ENCODE data around the gene ERC2.

ERC2 gene

DNA sequence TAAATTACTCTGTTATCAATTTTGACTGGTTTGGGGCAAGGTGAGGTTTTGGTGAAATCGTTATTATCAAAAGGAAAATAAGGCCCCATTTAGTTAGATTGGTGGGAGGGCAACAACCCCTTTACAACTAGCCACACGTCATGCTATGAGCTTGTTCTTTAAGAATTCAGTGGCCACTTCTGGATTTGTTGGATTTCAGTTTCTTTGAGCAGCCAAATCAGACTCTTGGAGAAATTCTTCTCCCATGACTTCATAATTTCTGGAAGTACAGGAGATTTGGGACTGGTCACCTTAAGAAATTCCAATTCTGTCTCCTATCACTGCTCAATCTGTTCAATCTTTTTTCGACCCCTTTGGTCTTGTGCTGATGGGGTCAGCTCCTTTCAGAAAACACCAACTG, 966.4 kb downstream of the ERC2 start:
- TF ChIP-seq, protein P1, sequence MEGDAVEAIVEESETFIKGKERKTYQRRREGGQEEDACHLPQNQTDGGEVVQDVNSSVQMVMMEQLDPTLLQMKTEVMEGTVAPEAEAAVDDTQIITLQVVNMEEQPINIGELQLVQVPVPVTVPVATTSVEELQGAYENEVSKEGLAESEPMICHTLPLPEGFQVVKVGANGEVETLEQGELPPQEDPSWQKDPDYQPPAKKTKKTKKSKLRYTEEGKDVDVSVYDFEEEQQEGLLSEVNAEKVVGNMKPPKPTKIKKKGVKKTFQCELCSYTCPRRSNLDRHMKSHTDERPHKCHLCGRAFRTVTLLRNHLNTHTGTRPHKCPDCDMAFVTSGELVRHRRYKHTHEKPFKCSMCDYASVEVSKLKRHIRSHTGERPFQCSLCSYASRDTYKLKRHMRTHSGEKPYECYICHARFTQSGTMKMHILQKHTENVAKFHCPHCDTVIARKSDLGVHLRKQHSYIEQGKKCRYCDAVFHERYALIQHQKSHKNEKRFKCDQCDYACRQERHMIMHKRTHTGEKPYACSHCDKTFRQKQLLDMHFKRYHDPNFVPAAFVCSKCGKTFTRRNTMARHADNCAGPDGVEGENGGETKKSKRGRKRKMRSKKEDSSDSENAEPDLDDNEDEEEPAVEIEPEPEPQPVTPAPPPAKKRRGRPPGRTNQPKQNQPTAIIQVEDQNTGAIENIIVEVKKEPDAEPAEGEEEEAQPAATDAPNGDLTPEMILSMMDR (IDR thresholded peaks at IDR 0.05; ENCODE audit: low read depth, low read length, missing control alignments): no peak
- no peak overlapping the region for H3K4me3 ChIP-seq (ENCODE audit: low read depth, low read length)
- no peak for DNase-seq (ENCODE audit: low read depth)
- in situ Hi-C loops (cut with HindIII; ENCODE audit: low sequenced_read_pairs): no loop called here

DNA sequence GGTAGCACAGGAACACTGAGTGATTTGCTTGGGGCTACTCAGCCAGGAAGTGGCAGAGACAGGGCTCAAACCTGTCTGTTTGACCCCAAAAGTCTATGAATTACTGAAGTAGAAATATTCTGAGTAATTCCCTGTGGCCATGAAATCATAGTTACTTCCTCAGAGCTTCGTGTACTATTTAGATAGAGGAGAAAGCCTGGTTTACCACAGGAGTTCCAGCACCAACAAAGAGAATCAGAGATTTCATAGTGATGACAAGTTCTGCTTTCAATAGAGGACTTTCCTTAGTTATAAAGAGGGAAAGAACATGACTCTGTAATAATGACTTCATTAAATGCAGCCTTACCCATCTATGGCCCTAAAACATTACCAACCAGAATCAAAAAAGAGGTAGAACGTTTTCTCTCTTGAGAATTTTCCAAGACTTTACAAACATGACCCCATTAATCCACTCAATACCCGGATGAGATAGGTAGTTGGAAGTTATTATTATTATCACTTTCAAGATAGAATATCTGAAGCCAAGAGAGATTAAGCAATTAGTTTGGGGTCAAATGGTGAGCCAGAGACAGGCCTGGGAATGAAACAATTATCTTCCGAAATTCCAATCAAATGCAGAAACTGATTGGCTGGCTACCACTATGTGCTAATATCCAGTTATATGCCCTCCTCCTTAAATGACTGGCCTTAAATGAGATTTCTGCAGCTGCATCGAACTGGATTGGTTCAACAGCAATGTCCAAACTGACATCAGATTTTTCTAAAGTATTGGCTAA, 967.5 kb downstream of the ERC2 start:
- TF ChIP-seq, protein P1 (IDR thresholded peaks at IDR 0.05; ENCODE audit: low read depth, low read length, missing control alignments): no peak
- DNase-seq (ENCODE audit: low read depth): no peak
- in situ Hi-C loops (cut with HindIII; ENCODE audit: low sequenced_read_pairs): no loop called here
- H3K4me3 ChIP-seq (ENCODE audit: low read depth, low read length): no peak overlapping the region

DNA sequence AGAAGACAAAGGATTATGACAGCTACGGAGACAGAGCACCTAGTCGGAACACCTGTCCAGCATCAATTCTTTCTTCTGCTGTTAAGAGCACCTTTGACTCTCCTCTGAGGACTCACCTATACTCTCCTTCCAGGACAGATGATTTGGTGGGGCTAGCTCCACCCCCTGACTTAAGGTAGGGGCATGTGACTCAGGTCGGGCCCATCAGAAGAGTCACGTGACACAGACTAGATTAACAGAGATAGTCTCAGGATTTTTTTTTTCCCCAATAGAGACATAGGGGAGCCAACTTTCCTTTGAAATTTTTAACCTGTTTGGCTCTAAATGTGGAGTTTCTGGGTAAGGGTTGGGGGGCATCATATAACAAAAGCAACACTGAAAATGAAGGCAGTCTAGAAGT, 969.7 kb downstream of the ERC2 start:
- TF ChIP-seq, protein P1 (IDR thresholded peaks at IDR 0.05; ENCODE audit: low read depth, low read length, missing control alignments): no peak
- no peak overlapping the region for H3K4me3 ChIP-seq (ENCODE audit: low read depth, low read length)
- no peak for DNase-seq (ENCODE audit: low read depth)
- in situ Hi-C loops (cut with HindIII; ENCODE audit: low sequenced_read_pairs): loop anchor here (25.0 kb wide), 4 partner anchors 536 to 1061 kb away; no protein-coding TSS in a partner anchor

DNA sequence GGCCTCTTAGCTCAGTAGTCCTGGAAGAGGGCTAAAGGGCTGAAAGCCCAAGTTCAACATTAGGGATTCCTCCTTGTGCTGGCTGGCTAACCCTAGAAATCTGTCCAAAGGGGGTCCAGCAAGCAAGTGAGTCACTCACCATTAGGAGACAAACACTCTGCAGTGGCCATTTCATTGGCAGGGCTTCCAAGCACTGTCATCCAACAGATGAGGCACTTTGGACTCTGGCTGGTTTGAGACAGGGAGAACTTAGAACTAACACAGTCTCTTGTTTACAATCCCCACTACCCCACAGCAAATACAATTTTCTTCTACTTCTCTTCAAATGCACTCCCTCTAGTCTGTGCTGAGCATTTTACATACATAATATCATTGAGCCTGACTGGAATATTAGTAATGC, 971.0 kb downstream of the ERC2 start:
- H3K4me3 ChIP-seq (ENCODE audit: low read depth, low read length): no peak overlapping the region
- no peak for DNase-seq (ENCODE audit: low read depth)
- TF ChIP-seq, protein P1 (IDR thresholded peaks at IDR 0.05; ENCODE audit: low read depth, low read length, missing control alignments): no peak
- in situ Hi-C loops (cut with HindIII; ENCODE audit: low sequenced_read_pairs): loop anchor here (25.0 kb wide), 4 partner anchors 535 to 1060 kb away; no protein-coding TSS in a partner anchor

DNA sequence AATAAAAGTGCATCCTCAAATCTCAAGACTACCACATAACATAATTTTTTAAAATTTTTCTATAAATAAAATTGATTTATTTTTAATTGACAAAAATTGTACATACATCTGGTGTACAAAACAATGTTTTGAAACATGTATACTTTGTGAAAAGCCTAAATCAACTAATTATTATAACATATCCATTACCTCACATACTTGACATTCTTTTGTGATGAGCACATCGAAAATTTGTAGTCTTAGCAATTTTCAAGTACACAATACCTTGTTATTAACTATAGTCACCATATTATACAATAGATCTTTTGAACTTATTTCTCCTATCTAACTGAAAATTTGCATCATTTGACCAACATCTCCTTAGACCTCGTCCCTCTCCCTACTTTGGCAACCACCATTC, 973.3 kb downstream of the ERC2 start:
- in situ Hi-C loops (cut with HindIII; ENCODE audit: low sequenced_read_pairs): loop anchor here (25.0 kb wide), 4 partner anchors 533 to 1058 kb away; no protein-coding TSS in a partner anchor

DNA sequence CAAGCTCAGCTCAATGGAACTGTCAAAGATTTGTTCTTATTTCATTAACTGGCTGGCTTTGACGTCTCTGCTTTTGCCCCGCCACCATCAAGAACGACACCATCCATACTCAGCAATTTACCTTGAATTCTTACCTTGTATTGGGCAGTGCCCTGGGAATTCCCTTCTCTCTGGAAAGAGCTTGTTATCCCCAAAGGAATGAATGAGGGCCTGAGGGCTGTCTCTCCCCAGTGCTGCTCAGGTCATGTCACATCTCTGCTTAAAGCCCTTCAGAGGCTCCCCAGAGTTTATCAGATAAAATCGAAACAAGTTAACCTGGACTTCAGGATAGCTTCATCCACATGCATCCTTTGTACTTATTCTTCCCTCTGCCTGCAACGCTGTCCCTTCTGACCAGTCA, 975.3 kb downstream of the ERC2 start:
- no peak overlapping the region for H3K4me3 ChIP-seq (ENCODE audit: low read depth, low read length)
- in situ Hi-C loops (cut with HindIII; ENCODE audit: low sequenced_read_pairs): loop anchor here (25.0 kb wide), 4 partner anchors 531 to 1056 kb away; no protein-coding TSS in a partner anchor
- DNase-seq (ENCODE audit: low read depth): no peak
- TF ChIP-seq, protein P1 (IDR thresholded peaks at IDR 0.05; ENCODE audit: low read depth, low read length, missing control alignments): no peak

More for the DNA sequence above, 973.3 kb downstream of the ERC2 start:
- no peak overlapping the region for H3K4me3 ChIP-seq (ENCODE audit: low read depth, low read length)
- DNase-seq (ENCODE audit: low read depth): no peak
- TF ChIP-seq, protein P1 (IDR thresholded peaks at IDR 0.05; ENCODE audit: low read depth, low read length, missing control alignments): no peak

Data from astrocyte of the cerebellum (primary cell).